ENCODE measurements around the gene TNRC18. TPM values are rescaled to one million over a fixed set of nuclear protein-coding genes. Genes with fewer than 3 reads are reported as not detected.

The TNRC18 gene
- total RNA-seq, 3 donors from 2014 or later (not counting 1 experiment from before 2014, with no cell fraction given): 111 to 127 (median 124) TPM

GRCh38 chr7:5470816-5471215 is 47.2 kb upstream of the TNRC18 start:
- H3K4me3 Mint-ChIP-seq: no peak overlapping the region
- intact Hi-C loops (cut with micrococcal nuclease): no loop called here
- H3K36me3 Mint-ChIP-seq: no peaks in the 10 kb centered on the region

GRCh38 chr7:5470167-5470532 is 46.5 kb upstream of the TNRC18 start:
- H3K4me1 Mint-ChIP-seq: no peaks in the 10 kb centered on the region
- Histone ChIP-seq H3K4me1 (ENCODE audit: control insufficient read depth, insufficient read depth, low read length) (no peaks in the 10 kb centered on the region), H3K27me3 (ENCODE audit: control insufficient read depth, insufficient read depth, low read length) (no peaks in the 10 kb centered on the region), H3K9me3 (ENCODE audit: control insufficient read depth, insufficient read depth, low read length) (peaks cover 4% of the 10 kb centered on the region), H3K27ac (ENCODE audit: low read length) (no peak overlapping the region), H3K36me3 (ENCODE audit: control insufficient read depth, insufficient read depth, low read length) (no peaks in the 10 kb centered on the region), H3K4me3 (ENCODE audit: low read length) (no peak overlapping the region)
- ATAC-seq (no peak), DNase-seq (no peak)
- H3K27ac Mint-ChIP-seq: no peak overlapping the region
- intact Hi-C loops (cut with micrococcal nuclease): no loop called here
- no peaks in the 10 kb centered on the region for H3K36me3 Mint-ChIP-seq
- H3K27me3 Mint-ChIP-seq (ENCODE audit: low read depth in 2 of 2): no peaks in the 10 kb centered on the region
- TF ChIP-seq, protein P1, sequence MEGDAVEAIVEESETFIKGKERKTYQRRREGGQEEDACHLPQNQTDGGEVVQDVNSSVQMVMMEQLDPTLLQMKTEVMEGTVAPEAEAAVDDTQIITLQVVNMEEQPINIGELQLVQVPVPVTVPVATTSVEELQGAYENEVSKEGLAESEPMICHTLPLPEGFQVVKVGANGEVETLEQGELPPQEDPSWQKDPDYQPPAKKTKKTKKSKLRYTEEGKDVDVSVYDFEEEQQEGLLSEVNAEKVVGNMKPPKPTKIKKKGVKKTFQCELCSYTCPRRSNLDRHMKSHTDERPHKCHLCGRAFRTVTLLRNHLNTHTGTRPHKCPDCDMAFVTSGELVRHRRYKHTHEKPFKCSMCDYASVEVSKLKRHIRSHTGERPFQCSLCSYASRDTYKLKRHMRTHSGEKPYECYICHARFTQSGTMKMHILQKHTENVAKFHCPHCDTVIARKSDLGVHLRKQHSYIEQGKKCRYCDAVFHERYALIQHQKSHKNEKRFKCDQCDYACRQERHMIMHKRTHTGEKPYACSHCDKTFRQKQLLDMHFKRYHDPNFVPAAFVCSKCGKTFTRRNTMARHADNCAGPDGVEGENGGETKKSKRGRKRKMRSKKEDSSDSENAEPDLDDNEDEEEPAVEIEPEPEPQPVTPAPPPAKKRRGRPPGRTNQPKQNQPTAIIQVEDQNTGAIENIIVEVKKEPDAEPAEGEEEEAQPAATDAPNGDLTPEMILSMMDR (IDR thresholded peaks at IDR 0.05): no peak
- no peak overlapping the region for H3K4me3 Mint-ChIP-seq
- H3K9me3 Mint-ChIP-seq: no peaks in the 10 kb centered on the region
- 88% methylated on average over 15 of the region's 15 CpGs for whole genome bisulfite sequencing (ENCODE audit: insufficient coverage)

More at GRCh38 chr7:5470816-5471215, 47.2 kb upstream of the TNRC18 start:
- Mint-ChIP-seq H3K4me1 (no peaks in the 10 kb centered on the region), H3K9me3 (no peaks in the 10 kb centered on the region), H3K27ac (no peak overlapping the region), H3K27me3 (ENCODE audit: low read depth in 2 of 2) (no peaks in the 10 kb centered on the region)
- TF ChIP-seq, protein P1 (IDR thresholded peaks at IDR 0.05): no peak
- no peak for ATAC-seq
- Histone ChIP-seq H3K9me3 (ENCODE audit: control insufficient read depth, insufficient read depth, low read length) (peaks cover 4% of the 10 kb centered on the region), H3K27me3 (ENCODE audit: control insufficient read depth, insufficient read depth, low read length) (no peaks in the 10 kb centered on the region), H3K27ac (ENCODE audit: low read length) (no peak overlapping the region), H3K4me1 (ENCODE audit: control insufficient read depth, insufficient read depth, low read length) (no peaks in the 10 kb centered on the region), H3K4me3 (ENCODE audit: low read length) (no peak overlapping the region), H3K36me3 (ENCODE audit: control insufficient read depth, insufficient read depth, low read length) (no peaks in the 10 kb centered on the region)
- WGBS (ENCODE audit: insufficient coverage): 91% methylated on average over 22 of the region's 22 CpGs
- DNase-seq: no peak

DNA sequence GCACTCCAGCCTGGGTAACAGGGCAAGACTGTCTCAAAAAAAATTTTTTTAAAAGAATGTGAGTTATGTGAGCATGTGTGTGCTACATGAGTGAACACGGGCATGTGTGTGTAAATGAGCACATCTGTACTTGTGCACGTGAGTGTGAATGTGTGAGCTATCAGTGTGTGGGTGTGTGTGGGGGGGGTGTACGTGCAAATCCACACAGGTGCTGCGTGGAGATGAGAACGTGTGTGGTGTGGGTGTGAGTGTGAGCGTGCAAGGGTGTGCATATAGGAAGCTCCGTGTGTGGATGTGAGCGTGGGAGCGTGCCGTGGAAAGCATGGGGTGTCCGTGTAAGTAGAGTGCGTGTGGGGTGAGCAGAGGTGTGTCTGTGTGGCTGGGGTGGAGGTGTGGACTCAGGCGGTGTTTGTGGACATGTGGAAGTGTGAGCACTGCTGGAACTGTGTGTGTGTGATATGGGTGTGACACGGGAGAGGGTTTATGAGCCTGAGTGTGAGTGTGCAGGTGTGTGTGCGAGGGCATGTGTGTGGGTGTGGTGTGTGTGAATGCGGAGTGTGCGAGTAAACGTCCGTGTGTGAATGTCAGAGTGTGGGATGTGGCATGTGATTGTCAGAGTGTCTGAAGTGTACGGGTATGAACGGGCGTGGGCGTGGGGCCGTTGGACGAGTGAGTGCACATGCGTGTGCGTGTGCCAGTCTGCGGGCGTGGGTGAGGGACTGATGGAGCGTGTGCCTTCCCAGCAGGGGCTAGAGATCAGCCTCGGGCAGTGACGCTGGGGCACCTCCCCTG is 45.9 kb upstream of the TNRC18 start:
- Histone ChIP-seq H3K4me3 (ENCODE audit: low read length) (no peak overlapping the region), H3K27ac (ENCODE audit: low read length) (no peak overlapping the region), H3K27me3 (ENCODE audit: control insufficient read depth, insufficient read depth, low read length) (no peaks in the 10 kb centered on the region), H3K36me3 (ENCODE audit: control insufficient read depth, insufficient read depth, low read length) (no peaks in the 10 kb centered on the region), H3K9me3 (ENCODE audit: control insufficient read depth, insufficient read depth, low read length) (peaks cover 4% of the 10 kb centered on the region), H3K4me1 (ENCODE audit: control insufficient read depth, insufficient read depth, low read length) (no peaks in the 10 kb centered on the region)
- H3K4me3 Mint-ChIP-seq: no peak overlapping the region
- no peak overlapping the region for H3K27ac Mint-ChIP-seq
- H3K9me3 Mint-ChIP-seq: no peaks in the 10 kb centered on the region
- intact Hi-C loops (cut with micrococcal nuclease): no loop called here
- no peaks in the 10 kb centered on the region for H3K36me3 Mint-ChIP-seq
- TF ChIP-seq, protein P1 (IDR thresholded peaks at IDR 0.05): no peak
- 89% methylated on average over 32 of the region's 32 CpGs for WGBS (ENCODE audit: insufficient coverage)
- no peaks in the 10 kb centered on the region for H3K27me3 Mint-ChIP-seq (ENCODE audit: low read depth in 2 of 2)
- ATAC-seq (no peak), DNase-seq (no peak)
- no peaks in the 10 kb centered on the region for H3K4me1 Mint-ChIP-seq

- TF ChIP-seq, protein P1 (IDR thresholded peaks at IDR 0.05): no peak
- Mint-ChIP-seq H3K27me3 (ENCODE audit: low read depth in 2 of 2) (no peaks in the 10 kb centered on the region), H3K9me3 (no peaks in the 10 kb centered on the region), H3K27ac (no peak overlapping the region), H3K4me1 (no peaks in the 10 kb centered on the region), H3K4me3 (no peak overlapping the region), H3K36me3 (no peaks in the 10 kb centered on the region)
- Histone ChIP-seq H3K36me3 (ENCODE audit: control insufficient read depth, insufficient read depth, low read length) (no peaks in the 10 kb centered on the region), H3K9me3 (ENCODE audit: control insufficient read depth, insufficient read depth, low read length) (peaks cover 4% of the 10 kb centered on the region), H3K4me3 (ENCODE audit: low read length) (no peak overlapping the region), H3K4me1 (ENCODE audit: control insufficient read depth, insufficient read depth, low read length) (no peaks in the 10 kb centered on the region), H3K27ac (ENCODE audit: low read length) (no peak overlapping the region), H3K27me3 (ENCODE audit: control insufficient read depth, insufficient read depth, low read length) (no peaks in the 10 kb centered on the region)
- DNase-seq (no peak), ATAC-seq (no peak)
- intact Hi-C loops (cut with micrococcal nuclease): no loop called here
- 93% methylated on average over 7 of the region's 9 CpGs for WGBS (ENCODE audit: insufficient coverage)
Measured at GRCh38 chr7:5467645-5468044, 44.0 kb upstream of the TNRC18 start.

Data from natural killer cell (primary cell).